ENCODE data around the gene DMXL1. TPM values are rescaled to one million over a fixed set of nuclear protein-coding genes. Genes with fewer than 3 reads are reported as not detected.

The DMXL1 gene
- total and polyA plus RNA-seq, 12 donors: 5.9 to 36.5 (median 25.4) TPM

- ATAC-seq (no peak), DNase-seq (no peak)
- TF ChIP-seq CTCF (IDR thresholded peaks at IDR 0.05): no peak
- H3K4me1 ChIP-seq: peaks cover 0 to 5% (median 0%) of the 10 kb centered on the region in 9 donors
- no peak overlapping the region for H3K4me3 ChIP-seq
- intact Hi-C loops (cut with DNase I): no loop called here
- H3K27me3 ChIP-seq: no peaks in the 10 kb centered on the region
- 85 to 87% methylated on average over 2 of the region's 2 CpGs for WGBS, 2 donors
- no peak overlapping the region for H3K27ac ChIP-seq
- no peaks in the 10 kb centered on the region for H3K36me3 ChIP-seq
- no peaks in the 10 kb centered on the region for H3K9me3 ChIP-seq
Measured at GRCh38 chr5:119048246-119048645, 22.6 kb upstream of the DMXL1 start.

GRCh38 chr5:119049824-119050449, 20.9 kb upstream of the DMXL1 start:
- peak overlapping the region in 1 of 10 donors; percentile 59 for H3K27ac ChIP-seq

GRCh38 chr5:119054101-119054500, 16.8 kb upstream of the DMXL1 start:
- intact Hi-C loops (cut with DNase I): no loop called here
- DNase-seq (no peak), ATAC-seq (no peak)
- WGBS, 2 donors: 96 to 97% methylated on average over 2 of the region's 2 CpGs
- Histone ChIP-seq H3K27ac (no peak overlapping the region), H3K4me3 (no peak overlapping the region), H3K36me3 (no peaks in the 10 kb centered on the region), H3K9me3 (no peaks in the 10 kb centered on the region), H3K27me3 (no peaks in the 10 kb centered on the region), H3K4me1 (peaks cover 0 to 13% (median 0%) of the 10 kb centered on the region in 9 donors)
- no peak for TF ChIP-seq CTCF (IDR thresholded peaks at IDR 0.05)

More at GRCh38 chr5:119049824-119050449, 20.9 kb upstream of the DMXL1 start:
- DNase-seq: no peak
- Histone ChIP-seq H3K36me3 (no peaks in the 10 kb centered on the region), H3K27me3 (no peaks in the 10 kb centered on the region), H3K4me3 (no peak overlapping the region), H3K4me1 (peaks cover 0 to 6% (median 0%) of the 10 kb centered on the region in 9 donors), H3K9me3 (no peaks in the 10 kb centered on the region)
- 79 to 86% methylated on average over 7 of the region's 7 CpGs for WGBS, 2 donors
- TF ChIP-seq CTCF (IDR thresholded peaks at IDR 0.05): no peak
- intact Hi-C loops (cut with DNase I): no loop called here
- peak in 3 of 8 donors; percentile 4 to 58 (median 28) for ATAC-seq

GRCh38 chr5:119055294-119055693, 15.6 kb upstream of the DMXL1 start:
- DNase-seq: no peak
- Histone ChIP-seq H3K27ac (no peak overlapping the region), H3K36me3 (peaks cover 0 to 4% (median 0%) of the 10 kb centered on the region in 9 donors), H3K9me3 (no peaks in the 10 kb centered on the region), H3K4me3 (no peak overlapping the region), H3K4me1 (peaks cover 0 to 8% (median 0%) of the 10 kb centered on the region in 9 donors), H3K27me3 (no peaks in the 10 kb centered on the region)
- 90 to 91% methylated on average over 2 of the region's 2 CpGs for WGBS, 2 donors
- TF ChIP-seq CTCF (IDR thresholded peaks at IDR 0.05): no peak
- no peak for ATAC-seq
- intact Hi-C loops (cut with DNase I): no loop called here

Data from heart right ventricle (tissue), 16 donors.